ENCODE measurements around the gene ACTRT3.
"Not testable (repeated sequence)": the region's sequence is repeated elsewhere in the genome, so short reads cannot be mapped to it uniquely, and the experiment has no call there.

Gene ACTRT3

DNA sequence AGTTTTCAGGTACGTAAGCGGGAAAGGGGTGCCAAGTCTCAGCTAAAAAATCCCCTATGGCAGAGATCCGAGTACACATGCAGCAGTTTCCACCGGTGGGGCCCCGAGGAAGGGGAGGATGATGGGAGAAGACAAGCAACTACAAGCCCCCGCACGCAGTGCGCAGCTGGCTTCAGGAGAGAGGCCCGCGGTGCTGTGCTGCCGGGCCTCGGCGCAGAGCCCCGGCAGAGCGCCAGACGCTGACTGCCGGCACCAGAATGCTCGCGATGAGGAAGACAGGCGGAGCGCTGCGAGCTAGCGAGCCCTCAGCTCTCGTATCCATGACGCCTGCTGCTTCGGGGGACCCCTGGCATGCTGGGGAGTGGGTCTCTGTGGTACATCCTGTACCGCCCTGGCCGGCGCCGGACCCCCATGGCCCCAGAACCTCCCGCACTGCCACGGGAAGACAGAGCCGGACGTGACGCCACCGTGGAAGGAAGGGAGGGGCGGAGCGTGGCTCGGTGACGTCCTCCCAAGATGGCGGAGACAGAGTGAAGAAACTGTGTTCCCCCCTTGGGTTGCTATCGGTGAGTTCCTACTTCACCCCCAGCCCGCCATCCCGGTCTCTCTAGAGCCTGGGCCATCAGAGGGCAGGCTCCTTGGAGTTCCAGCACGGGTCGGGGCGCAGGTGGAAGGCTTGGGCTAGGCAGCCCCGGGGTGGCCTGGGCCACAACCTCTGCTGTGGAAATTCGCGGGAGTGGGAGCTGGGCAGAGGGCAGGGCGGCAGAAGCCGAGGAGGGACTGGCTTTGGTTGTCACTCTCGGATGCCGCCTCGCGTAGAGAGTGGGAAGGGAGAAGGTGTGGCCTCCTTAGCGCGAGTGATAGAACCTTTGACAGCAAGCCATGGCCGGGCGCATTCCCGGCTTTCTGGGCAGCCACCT lies 3.8 kb upstream of the ACTRT3 start, which contains the start of gene MYNN:
Gene MYNN (plus strand): TSS at position 500 of the 920 bp plus-strand sequence. CDS start 900 bp downstream, outside the sequence.
- DNase-seq (ENCODE audit: low read depth) = peak; percentile 76

DNA sequence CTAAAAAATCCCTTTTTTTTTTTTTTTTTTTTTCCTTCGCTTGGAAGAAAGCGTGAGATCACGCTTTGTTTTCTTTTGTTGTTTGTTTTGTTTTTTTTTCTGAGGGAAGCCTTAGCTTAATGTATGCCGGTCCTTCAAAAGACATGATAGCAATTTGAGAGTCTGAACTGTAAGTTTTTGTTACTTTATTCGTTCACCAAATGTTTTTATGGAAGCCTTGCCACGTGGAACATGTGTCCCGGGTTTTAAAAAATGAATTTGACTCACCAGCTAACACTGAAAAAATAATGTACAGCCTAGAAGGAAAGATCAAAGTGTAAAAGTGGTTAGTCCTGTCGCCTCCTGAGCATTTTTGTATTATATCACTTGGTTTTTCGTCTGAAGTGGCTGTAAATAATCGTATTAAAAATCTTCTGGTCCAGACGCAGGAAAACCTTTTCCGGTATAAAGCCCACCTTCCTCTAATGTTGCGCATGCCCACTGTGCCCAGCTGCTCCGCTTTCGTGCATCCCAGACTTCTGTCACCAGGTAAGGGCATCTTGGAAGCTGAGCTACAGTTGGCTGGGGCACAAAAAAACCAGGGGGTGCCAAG lies 3.0 kb upstream of the ACTRT3 start:
- peak; percentile 64 for DNase-seq (ENCODE audit: low read depth)

DNA sequence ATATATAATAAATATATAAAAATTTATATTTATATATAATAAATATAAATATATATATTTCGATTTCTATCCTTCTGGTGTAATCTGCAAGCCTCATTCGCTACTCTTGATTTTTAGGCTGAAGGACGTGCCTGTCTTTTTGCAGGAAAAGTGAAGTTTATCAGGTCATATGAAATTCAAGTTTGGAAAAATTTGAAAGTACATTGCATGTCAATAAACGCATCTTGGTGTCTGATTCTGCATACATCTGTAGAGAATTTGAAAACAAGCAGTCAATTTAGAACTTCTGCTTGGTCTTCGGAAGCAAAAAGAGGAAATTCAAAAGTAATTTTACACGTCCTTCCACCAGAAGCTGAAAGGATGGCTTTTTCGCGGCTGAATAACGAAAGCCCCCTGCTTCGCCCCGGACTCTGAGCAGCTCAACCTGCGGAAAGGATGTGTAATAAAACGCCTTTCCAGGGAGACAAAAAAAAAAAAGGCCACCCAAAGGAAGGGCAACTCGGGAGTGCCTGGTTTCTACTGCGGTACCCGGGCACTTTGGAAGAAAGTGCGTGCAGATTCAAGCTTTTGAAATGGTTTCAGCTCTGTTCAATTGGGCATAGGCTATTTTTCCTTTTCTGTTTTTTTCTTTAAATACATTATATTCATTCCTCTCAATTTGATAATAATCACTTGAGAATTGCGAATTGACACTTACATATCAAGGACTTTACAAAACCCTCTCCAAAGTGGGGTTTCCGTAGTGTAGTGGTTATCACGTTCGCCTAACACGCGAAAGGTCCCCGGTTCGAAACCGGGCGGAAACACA lies 2.3 kb upstream of the ACTRT3 start:
- peak; percentile 74 for DNase-seq (ENCODE audit: low read depth)

DNA sequence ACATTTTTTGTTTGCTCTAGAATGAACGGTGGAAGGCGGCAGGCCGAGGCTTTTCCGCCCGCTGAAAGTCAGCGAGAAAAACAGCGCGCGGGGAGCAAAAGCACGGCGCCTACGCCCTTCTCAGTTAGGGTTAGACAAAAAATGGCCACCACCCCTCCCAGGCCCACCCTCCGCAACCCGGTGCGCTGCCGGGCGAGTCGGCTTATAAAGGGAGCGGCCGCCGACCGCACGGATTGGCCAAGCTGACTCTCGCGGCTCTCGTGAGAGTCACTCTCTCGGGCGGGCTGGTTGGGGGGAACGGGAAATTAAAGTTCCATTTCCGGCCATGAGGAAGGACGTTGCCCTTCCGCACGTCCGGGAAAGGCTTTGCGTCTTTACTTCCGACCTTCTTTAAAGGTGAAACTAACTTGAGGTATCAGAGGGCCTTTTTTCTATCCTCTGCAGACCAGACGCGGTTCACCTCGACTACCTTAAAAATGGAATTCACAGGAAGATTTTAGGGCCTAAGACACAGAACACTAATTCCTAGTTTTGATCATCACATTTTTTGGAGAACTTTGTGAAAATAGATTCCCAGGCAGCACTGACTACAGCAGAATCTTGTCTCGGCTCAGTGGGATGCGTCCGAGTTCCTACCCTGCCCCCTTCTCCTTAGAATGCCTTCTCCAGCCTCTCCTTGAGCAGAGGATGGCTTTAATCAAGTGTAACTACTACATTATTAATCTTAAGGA lies 4.3 kb downstream of the ACTRT3 start, which contains the start of gene TERC:
Gene TERC (minus strand): TSS at position 179 of the 731 bp plus-strand sequence.
- DNase-seq (ENCODE audit: low read depth) = peak; percentile 91

DNA sequence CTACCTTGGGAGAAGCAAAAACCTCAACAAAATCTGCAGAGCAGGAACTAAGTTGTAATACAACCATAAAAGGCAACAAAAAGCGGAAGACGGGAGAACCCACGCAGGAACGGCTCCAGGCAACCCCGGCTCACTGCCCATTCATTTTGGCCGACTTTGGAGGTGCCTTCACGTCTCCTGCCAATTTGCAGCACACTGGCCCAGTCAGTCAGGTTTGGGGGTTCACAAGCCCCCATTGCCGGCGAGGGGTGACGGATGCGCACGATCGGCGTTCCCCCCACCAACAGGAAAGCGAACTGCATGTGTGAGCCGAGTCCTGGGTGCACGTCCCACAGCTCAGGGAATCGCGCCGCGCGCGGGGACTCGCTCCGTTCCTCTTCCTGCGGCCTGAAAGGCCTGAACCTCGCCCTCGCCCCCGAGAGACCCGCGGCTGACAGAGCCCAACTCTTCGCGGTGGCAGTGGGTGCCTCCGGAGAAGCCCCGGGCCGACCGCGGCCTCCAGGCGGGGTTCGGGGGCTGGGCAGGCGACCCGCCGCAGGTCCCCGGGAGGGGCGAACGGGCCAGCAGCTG lies 5.0 kb downstream of the ACTRT3 start:
- peak; percentile 31 for DNase-seq (ENCODE audit: low read depth)

DNA sequence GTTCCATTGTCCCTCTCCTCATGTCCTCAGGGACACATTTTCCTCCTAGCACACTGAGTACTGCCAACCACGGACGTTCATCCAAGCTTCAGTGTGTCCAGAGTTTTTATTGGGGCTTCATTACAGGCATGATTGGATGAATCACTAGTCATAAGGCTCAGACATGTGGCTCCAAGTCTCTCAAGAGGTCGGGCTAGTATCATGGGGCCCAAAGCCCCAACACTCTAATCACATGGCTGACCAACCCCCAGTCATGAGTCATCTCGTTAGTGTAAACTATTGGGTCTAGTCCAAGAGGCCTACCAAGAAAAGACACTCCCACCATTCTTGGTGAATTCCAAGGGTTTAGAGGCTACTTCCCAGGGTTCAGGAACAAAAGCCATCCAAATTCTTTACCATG lies 8.9 kb downstream of the ACTRT3 start:
- DNase-seq (ENCODE audit: low read depth) = no peak

DNA sequence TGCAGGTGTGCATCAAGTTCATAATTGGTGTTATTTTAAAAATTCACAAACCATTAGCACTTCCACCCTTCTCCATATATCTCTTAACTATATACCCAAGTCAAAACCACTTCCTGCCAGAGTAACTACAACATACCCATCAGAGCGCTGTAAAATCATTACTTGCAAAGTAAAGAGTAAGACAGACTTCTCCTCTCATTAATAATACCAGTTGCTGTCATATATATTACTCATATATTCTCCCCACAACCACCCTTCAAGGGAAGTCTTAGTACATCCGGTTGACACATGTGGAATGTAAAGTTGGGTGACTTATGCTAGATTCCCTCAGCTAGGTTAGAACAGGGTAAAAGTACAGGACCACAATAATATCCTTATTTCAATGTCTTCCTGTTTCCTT lies 10.1 kb downstream of the ACTRT3 start:
- no peak for DNase-seq (ENCODE audit: low read depth)

DNA sequence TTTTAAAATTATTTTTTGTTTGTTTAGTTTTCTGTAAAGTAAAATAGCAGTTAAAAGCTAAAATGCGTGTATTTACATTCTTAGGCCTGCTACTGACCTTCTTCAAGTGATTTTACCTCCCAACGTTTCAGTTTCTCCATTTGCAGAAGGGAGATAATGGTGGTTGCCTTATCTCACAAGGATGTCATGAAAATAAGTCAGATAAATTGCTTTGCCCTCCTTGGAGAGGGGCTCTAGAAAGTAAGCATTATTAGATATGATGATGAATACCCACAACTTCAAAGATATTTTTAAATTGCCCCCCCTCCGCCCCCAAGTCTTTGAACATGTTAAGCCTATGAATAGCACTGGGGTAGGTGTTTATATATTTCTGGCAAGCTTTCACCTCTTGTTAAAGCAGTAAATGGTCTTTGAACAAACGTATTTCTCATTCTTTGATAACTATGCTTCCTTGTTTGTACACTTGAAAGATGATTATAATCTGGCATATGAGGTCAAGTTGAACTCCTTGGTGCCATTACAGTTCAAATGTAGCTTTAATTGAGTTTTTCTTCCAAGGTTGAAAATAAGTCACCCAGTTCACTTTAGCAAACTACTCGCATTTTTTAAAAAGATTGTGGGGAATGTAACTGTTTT lies 10.9 kb downstream of the ACTRT3 start:
- DNase-seq (ENCODE audit: low read depth) = no peak

DNA sequence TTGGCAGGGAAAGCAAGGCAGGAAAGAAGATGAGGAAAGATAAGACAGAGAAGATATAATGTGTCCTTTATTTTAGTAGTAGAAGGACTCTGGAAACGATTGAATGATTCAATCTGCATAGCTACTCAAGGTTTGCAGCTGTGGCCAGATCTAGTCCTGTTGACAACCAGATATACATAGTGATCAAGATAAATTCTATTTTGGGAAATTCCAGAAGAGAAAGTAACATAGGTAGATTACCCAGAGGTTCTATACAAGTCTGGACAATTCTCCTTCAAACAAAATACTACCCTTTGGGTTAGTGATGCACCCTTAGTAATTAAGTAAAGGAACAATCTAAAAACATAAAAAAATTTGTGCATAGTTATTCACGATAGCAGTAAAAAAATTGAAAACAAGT lies 13.9 kb downstream of the ACTRT3 start:
- DNase-seq (ENCODE audit: low read depth) = no peak

DNA sequence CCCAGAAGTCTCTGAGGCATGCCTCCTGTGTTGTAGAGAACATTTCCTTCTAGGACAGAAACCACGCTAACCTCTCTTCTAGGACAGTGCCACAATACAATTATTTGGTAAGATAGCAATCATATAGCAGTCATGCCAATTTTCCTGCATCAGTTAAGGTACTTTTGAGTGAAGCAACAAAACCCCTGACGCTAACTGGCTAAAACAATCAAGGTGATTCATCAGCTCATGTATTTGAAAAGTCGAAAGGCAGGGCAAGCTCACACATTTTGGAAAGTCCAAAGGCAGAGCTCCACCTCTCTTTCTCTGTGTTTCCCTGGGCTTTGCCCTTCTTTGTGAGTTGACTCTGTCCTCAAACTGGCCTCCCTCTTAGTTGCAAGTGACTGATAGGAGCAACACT lies 14.7 kb downstream of the ACTRT3 start:
- no peak for DNase-seq (ENCODE audit: low read depth)

DNA sequence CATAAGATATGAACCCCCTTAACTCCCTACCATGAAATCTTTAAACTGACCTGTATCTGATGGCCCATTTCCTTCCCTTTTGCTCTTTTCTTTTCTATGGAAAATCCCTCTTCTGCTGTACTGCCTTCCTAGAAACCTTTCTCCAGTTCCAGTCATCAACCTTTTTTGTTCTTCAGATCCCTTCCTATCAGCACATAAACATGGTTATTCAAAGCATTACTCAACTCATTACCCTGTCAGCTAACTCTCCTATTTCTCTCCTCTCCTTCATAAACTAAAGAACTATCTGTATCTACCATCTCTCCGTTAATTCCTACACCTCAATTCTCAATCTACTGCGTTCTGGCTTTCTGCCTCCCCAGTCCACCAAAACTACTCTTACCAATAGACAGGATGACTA lies 17.5 kb downstream of the ACTRT3 start:
- DNase-seq (ENCODE audit: low read depth) = no peak

DNA sequence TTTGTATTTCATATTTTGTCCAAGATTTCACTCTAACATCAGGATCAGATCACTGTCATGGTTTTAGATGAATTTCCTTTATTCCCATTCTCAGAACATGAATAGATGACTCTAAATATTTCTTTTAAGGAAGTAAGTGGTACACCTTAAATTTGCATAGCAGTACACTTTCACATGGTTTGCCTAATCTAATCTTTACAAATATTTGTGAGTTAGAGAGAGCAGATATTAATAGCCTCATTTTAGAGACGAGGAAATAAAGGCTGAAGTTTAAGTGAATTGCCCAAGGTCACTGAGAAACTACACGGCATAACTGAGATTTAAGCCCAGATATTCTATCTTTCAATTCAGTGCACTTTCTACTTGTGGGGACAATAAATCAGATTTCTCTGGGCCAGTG lies 18.7 kb downstream of the ACTRT3 start:
- no peak for DNase-seq (ENCODE audit: low read depth)

DNA sequence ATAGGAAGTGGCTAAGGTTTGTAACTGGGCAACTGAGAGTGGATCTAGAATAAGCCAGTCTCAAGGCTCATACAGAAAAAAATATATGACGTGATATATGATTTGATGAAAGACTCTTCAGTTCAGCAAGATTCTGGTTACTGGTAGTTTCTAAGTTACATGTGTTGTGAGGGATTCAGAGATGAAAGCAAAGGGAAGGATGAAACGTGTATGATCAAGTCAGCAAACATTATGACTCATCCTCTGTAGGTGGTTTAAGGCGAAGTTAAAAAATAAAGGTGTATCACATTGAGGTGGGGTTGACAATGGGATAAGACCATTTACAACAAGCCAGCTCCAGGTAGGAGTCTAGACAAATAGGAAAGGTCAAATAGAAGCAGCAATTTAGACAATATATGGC lies 20.7 kb downstream of the ACTRT3 start:
- no peak for DNase-seq (ENCODE audit: low read depth)

DNA sequence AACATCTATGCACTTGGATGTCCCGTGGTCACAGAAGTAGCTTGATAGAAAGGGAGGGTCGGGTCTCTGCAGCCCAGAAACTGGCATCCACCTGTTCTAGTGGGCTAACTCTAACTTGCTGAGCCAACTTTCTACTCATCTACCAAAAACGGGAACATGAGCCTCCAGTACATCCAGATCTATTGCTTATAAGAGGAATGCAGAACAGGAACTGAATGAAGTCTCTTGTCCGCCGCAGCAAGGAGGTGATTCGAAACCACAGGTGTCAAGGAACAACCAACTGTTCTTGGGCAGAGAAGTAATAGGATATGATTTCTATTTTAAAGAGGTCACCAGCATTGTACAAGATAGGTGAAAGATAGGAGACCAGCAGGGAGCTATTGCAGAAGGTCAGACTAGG lies 22.4 kb downstream of the ACTRT3 start:
- DNase-seq (ENCODE audit: low read depth) = no peak

DNA sequence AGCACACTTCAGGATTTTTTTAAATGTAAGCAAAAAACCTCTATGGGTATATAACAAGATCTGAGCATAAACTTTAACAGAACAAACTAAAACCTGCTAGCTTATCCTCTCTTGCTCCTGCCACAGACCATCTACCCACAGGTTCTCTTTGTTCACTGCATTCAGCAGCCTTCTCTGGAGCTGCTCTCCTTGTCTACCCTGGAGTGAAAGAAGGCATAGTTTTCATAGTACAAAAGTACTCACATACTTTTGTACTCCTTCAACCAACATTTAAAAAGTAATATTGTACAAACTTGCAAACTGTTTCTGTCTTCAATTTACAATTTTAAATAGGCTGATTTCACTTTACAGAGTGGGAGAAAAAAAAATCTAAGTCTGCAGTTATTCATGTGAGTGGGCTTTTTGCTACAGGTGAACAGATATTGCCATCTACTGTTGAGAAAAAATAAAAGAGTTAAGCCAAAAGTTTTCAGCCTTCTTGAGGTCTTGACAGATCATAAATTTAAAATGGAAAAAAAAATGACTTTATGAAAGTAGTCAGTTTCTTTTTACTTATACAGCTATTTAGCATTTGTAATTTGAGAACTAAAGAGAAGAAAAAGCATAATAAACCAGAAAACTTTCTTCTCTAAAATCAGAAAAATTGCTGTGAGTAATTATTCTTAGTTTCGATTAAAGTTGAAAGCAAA lies 24.9 kb downstream of the ACTRT3 start:
- no peak for DNase-seq (ENCODE audit: low read depth)

DNA sequence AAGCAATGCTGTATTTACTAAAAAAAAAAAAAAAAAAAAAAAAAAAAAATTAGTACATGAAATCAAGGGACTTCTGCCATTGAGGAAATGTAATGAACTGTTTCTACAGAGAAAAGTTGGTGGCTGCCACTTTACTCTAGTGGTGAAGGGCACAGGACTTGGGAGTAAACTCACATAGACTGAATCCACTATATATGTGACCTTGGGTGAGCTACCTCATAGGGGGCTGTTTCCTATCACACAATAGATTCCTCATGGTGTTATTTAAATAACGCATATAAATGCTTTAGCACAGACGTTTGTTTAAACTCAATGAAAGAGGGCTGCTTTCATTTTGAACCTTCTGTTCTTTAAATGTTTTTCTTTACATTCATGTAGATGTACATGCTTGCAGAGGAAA lies 30.3 kb downstream of the ACTRT3 start:
- no peak for DNase-seq (ENCODE audit: low read depth)

DNA sequence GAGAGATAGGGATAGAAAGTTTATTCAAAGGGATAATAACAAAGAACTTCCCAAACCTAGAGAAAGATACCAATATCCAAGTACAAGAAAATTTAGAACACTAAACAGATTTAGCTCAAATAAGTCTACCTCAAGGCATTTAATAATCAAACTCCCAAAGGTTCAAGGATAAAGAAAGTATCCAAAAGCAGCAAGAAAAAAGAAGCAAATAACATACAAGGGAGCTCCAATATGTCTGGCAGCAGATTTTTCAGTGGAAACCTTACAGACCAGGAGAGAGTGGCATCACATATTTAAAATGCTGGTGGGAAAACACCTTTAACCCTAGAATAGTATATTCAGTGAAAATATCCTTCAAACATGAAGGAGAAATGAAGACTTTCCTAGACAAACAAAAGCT lies 37.5 kb downstream of the ACTRT3 start:
- DNase-seq (ENCODE audit: low read depth) = not testable (repeated sequence)

DNA sequence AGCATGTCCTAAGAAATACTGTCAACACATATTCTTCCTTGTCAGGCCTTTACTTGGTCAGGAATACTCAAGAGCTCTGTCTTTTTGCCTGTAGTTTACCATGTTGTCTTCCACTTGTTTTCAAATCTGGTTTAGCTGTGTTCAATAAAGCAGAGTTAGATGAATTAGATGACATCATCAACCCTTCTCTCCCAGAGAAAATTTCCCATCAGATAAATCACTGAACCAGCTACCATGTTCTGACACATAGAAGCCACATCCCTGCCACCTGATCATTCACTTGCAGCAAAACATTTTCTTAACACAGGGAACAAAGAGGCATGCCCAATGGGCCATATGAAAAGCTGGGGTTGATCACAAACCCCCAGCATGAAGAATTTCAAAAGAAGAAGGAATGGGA lies 46.6 kb downstream of the ACTRT3 start:
- DNase-seq (ENCODE audit: low read depth) = no peak

DNA sequence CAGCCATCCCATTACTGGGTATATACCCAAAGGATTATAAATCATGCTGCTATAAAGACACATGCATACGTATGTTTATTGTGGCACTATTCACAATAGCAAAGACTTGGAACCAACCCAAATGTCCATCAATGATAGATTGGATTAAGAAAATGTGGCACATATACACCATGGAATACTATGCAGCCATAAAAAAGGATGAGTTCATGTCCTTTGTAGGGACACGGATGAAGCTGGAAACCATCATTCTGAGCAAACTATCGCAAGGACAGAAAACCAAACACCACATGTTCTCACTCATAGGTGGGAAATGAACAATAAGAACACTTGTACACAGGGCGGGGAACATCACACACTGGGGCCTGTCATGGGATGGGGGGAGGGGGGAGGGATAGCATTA lies 50.9 kb downstream of the ACTRT3 start:
- not testable (repeated sequence) for DNase-seq (ENCODE audit: low read depth)
